Frontal cortex (tissue), 4 donors: ENCODE data around the gene ITPRIPL2. TPM values are rescaled to one million over a fixed set of nuclear protein-coding genes. Genes with fewer than 3 reads are reported as not detected.
A peak's percentile ranks its signal among the peaks of the same experiment; 100 is the strongest.

Experiments
- DNase-seq, 2 donors: peaks; one replicate each; pipeline ENCODE4 v3.0.0; 2012; ENCODE audit warnings: low spot score in 2 of 2
- FAIRE-seq: peaks from 2 replicates; lab custom pipeline; 2012; peaks lifted over from hg19 to GRCh38; lab: Jason Lieb, UNC
- total RNA-seq: library from RNA; depleted of rRNA; stranded (reverse); fragments of >200 nt; gene quantifications from one replicate; pipeline ENCODE4 v1.2.3, GENCODE V29; 2014
- donor health status: control.
- donor health status: control.
- donor health status: control.

Gene ITPRIPL2
- total RNA-seq, 1 donor from 2014 or later = 3.3 TPM

DNA sequence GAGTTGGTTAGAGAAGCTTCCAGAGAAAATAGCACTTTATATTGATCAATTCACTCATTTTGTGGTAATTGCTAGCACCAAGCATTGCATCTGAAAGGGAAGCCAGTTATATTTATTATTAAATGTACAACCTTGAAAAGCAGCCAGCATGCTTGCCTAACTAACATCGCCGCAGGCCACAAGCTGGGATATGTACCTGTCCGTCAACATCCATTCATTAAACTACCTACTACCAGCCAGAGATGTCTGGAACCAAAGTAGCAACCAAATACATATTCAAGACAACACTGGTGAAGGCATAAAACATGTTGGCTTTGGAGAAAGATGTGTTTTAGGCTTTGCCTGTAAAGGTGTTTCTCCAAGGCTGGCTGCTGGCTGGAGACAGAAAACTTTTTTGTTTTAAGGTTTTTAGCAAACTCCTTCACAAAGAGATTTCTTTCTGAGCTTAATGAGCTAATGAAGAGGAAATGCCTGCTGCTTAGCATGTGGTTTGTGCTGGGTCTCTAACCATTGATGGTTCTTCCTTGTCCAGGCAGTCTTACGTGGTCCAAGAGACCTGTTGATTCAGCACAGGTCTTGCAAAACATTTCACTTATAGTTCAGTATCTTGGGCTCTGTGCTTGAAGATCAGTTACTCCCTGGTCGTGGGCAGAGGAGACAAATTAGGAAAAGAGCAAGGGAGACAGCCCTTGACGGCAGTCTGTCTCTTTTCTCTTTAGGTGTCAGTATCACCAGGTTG lies 3.1 kb downstream of the ITPRIPL2 start:
- DNase-seq = no peak
- FAIRE-seq = no peak

DNA sequence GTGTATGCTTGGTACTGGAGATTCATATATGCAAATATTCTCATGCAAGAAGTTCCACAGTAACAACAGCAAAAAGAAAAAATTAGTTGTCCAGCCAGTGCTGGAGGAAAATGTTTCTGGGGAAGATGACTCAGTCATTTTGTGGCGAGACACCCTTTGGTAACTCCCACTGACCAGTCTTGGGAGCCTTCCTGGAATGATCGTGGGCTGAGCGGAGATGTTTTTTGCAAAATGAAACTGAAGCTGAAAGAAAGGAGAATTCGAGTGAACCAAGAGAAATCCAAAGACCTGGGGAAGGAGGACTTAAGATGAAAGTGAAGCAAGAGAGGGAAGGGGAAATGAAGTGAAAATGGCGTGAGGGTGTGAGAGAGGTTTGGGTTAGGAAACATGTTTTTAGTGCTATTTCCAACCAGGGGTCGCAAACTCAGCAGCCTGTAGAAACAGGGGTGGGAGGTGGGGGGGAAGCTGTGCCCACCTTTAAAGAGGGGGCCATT lies 5.2 kb downstream of the ITPRIPL2 start:
- FAIRE-seq = no peak
- DNase-seq = peak in 1 of 2 donors; percentile 66

DNA sequence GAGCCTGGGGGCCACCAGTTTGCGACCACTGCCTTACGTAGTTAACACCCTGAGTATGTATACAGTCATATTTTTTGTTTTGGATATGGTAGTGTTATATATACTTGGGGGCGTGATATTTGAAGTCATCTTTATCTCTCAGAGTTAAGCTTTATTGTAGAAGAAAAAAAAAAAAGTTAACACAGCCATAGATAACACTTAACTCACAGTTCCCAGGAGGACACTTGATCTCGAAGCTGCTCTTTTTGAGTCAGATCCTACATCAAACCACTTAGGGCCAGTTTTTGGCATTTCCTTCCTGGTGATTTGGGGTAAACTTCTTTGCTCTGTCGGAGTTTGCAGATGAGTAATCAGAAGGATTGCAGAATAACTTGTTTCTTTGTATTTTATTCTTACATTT lies 5.8 kb downstream of the ITPRIPL2 start:
- FAIRE-seq (no peak), DNase-seq (no peak)

DNA sequence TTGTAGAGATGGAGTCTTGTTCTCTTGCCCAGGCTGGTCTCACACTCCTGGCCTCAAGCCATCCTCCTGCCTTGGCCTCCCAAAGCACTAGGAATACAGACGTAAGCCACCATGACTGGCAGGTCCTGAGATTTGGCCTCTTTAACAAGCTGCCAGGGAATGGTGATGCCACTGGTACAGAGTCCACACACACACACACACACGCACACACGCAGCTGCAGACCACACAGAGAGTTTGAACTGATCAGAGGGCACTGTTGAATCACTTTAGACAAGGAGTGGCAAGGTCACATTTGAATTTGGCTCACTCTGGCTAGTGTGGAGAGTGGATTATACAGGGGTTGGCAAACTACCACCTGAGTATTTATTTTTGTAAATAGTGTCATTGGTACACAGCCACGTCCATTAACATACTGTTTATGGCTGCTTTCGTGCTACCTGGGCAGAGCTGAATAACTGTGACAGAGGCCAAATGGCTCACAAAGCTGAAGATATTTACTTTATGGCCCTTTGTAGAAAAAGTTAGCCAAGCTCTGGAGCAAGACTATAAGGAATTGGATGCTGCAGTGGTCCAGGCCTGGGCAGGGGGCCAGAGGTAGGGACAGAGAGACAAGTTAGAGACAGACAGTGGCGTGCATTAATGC lies 9.9 kb downstream of the ITPRIPL2 start:
- no peak for DNase-seq
- FAIRE-seq = no peak

DNA sequence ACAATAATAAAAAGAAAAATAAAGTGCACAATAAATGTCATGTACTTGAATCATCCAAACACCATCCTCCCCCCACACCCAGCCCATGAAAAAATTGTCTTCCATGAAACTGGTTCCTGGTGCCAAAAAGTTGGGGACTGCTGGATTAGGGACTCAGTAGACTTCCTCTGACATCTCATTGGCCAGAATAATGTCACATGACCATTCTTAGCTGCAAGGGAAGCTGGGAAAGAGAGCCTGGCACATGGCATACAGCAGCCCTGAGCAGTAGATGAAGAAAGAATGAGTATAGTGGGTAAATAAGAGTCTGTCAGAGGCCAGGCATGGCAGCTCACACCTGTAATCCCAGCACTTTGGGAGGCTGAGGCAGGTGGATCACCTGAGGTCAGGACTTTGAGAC lies 12.5 kb downstream of the ITPRIPL2 start:
- FAIRE-seq (no peak), DNase-seq (no peak)

DNA sequence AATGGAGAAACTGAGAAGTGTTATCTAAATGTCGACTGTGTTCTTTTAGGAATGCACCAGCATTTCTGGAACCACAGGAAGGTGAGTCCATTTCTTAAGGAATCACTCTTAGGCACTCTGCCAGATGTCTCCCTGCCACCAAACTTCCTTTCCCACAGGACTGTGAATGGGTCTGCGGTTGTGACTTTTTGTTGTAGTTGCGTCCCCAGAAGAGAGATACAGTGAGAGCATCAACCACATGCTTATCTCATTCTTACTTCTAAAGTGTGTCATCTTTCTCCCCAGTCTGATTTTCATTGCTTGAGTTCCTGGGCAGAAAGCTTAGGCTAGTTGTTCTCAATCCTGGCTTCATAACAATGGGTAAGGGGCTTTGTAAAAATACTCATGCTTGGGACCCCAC lies 13.4 kb downstream of the ITPRIPL2 start:
- DNase-seq (no peak), FAIRE-seq (no peak)

DNA sequence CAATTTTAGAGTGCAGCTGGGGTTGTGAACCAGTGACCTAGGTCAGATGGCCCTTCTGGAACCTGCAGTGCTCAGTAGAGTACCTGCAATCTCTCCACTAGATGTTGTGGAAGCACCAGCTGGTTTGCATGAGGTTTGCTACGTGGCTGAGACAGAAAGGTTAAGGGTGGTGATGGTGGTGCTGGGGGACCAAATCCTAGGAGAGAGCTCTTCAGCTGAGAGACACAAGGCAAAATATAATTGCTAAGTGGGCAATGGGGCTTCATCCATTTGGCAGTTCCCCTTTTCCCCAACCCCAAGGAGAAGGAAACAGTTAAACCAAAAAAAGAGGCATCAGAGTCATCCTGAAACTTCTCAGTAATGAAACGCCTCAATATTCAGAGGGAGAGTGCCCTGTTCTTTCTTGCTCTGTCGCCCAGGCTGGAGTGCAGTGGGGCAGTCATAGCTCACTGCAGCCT lies 13.9 kb downstream of the ITPRIPL2 start:
- FAIRE-seq (no peak), DNase-seq (no peak)

DNA sequence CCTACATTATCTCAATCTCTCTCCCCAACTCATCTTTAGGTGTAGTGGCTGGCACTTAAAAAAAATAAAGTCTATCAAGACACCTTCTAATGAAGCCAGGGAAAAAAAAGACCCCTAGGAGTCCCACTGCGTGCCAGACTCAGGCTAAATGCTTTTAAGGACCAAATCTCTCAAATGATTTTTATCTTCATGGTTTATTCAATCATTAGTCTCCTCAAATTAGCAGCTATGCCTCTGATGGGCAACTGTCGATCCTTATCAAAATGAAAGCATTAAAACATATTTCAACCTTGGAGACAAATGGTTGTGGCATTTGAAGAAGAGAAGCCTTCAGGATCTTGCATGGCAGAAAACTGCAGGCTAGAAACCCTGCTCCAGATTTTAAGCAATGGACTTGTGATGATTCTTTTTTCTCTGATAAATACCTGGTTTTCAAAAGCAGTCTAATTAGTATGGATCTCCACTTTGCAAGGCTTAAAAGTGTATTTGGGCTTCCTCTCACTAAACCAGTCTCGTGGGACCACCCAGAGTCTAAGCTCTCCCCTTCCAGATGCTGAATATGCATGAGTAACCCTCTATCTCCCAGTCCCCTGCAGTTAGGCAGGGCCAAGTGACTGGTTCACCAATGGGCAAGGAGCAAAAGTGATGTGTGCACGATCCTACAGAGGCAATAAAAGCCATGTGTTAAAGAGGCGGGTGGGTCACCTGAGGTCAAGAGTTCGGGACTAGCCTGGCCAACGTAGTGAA lies 14.9 kb downstream of the ITPRIPL2 start:
- no peak for FAIRE-seq
- DNase-seq = no peak

DNA sequence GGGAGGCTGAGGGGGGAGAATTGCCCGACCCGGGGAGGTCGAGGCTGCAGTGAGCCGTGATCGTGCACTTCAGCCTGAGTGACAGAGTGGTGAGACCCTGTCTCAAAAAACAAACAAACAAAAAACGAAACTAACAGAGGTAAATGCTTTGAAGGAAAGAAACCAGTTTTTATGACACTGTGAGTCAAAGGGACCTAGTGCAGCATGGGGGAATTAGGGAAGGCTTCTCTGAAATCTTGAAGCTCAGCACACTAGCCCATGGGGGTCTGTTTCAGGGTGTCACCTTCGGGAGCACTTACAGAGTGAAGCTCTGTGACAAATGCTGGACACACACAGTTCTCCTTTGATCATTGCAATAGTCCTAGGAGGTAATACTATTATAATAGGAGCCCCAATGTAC lies 16.6 kb downstream of the ITPRIPL2 start:
- FAIRE-seq (no peak), DNase-seq (no peak)

DNA sequence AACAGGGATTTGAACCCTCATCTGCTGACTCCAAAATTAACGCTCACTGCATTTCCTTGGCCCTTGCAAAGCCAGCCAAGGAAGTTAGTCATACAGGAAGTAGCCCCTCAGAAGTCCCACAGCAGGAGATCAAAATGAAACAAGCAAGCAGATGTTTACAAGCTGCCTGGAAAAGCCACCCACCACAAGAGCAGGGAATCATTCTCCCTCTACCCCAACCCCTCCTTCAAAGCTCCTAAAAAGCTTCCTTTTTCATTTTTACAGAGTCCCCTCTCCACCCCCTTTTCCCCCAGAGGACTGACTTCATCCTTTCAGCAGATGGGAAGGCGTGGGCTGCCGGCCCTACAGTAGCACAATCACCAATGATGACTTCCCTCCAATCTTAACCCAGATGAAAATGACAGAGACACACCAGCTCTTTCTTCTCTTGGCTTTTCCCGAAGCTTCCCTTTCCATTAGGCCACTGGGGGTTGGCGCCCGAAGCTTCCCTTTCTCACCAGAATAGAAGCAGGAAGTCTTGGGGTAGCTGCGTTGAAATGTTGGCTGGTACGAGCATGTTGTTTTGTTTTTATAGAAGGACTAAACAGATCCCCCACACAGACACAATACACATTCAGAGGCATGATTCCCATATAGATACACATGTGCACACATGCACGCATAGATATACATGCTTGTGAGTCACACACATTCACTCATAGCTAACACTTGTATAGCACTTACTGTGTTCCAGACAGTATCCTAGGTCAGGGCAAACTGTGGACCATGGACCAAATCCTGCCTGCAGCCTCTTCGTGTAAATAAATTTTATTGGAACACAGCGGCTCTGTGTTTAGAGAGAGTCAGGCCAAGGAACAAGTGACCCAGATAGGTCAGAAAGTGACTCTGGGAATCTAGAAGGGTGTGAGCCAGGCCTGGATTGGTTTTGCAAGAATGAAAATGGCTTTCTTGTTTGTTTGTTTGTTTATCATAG lies 17.4 kb downstream of the ITPRIPL2 start:
- no peak for FAIRE-seq

DNA sequence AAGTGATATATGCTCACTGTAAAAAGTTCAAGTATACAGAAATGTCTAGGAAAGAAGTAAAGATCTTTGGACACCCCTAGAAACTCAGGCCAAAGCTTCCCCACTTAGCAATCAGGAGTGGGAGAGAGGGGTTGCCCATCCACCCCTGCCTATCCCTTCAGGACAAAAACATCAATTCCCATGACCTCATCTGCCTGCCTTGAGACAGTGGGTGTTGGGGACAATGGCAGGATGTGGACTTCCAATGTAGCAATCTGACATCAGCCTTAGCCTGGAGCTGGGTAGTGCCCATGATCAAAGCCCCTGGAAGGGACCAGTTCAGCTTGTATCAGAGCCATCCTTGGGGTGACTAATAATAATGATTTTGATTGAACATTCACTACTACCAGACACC lies 18.1 kb downstream of the ITPRIPL2 start:
- no peak for DNase-seq
- no peak for FAIRE-seq

More for the DNA sequence above, 17.4 kb downstream of the ITPRIPL2 start:
- no peak for DNase-seq

DNA sequence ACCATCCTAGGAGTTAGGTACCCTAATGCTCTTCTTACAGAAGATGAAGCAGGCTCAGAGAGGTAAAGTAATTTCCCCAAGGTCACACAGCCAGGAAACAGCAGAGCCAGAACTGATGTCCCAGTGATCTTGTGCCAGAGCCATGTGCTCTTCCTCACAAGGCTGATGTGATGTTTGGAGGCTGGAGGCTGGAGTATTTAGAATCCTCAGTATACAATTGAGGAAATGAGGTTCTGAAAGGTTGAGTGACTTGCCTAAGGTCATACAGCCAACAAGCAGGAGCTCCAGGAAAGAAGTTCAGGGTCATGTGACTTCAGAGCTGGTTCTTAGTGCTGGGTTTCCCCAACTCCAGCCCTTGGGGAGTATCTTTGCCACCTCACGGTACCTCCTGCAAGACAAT lies 18.5 kb downstream of the ITPRIPL2 start:
- FAIRE-seq (no peak), DNase-seq (no peak)

DNA sequence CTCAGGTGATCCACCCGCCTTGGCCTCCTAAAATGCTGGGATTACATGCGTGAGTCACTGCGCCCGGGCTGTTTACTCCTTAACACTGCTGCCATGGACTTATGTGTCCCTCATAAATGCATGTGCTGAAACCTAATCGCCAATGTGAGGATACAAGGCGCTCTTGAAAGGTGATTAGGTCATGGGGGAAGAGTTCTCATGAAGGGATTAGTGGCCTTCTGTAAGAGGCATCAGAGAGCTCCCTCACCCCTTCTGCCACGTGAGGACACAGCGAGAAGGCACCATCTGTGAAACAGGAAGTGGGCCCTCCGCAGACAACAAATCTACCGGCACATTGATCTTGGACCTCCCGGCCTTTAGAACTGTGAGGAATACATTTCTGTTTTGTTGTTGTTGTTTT lies 19.1 kb downstream of the ITPRIPL2 start:
- no peak for DNase-seq
- FAIRE-seq = no peak

DNA sequence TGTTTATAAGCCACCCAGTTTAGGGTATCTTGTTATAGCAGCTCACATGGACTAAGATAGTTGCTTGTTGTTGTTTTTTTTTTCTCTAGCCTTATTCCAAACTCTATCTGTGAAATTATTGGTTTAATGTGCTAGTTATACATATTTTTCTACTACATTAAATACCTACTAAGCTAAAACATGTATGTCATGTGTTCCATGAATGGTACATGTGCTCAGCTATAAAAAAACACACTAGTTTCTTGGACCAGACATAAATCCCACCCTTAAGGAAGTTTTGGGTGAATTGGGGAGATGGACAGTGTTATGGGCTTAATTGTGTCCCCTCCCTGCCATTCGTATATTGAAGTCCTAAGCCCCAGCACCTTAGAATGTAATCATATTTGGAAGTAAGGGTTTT lies 19.8 kb downstream of the ITPRIPL2 start:
- FAIRE-seq = no peak
- no peak for DNase-seq

DNA sequence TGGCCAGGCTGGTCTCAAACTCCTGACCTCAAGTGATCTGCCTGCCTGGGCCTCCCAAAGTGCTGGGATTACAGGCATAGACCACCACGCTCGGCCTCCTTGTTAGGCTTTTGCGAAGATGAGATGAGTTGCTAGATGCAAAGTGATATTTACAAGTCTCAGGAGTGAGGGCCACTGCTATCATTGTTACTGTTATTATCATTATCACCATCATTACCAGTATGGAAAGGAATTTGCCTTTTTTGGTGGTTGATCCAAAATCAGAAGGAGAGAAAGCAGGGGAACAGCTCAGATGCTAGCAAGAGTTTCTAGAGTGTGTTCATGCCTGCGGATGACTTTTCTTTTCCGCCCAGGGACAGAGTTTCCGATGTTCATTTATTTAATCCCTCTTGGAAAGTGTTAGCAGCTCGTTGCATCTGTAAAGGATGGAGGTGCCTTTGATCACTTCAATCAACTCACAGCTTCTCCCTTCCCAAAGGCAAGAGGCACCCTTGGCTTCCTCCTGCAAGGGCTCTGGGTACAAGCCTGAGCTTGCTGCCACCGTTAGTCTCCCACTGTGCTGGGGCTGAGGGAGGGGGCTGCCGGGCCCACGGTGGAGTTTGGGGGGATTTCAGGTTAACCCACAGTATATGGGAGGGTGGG lies 21.6 kb downstream of the ITPRIPL2 start:
- FAIRE-seq = no peak
- DNase-seq = no peak

DNA sequence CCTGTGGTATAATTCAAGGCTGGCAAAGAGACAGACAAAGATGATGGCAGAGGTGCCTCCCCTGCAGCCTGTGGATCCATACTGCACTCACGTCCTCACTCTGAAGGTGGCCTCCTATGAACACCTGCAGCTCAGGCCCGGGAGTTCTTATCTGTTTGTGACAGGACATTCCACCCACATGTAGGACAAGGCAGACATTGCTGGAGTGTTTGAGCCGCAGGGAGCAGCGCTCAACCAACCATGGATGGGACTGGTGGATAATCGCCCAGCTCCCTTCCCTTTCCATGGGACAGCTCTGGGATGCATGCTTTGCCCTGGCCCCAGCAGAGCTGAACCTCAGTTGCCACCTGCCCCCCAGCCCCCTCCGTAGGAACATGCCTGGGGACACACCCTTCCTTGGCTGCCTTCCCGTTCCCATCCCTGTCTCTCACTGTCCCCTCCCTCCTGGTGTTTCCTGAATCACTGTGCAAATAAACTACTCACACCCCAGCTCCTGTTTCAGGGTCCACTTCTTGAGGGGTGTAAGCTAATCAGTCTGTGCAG lies 22.2 kb downstream of the ITPRIPL2 start:
- no peak for DNase-seq
- no peak for FAIRE-seq

DNA sequence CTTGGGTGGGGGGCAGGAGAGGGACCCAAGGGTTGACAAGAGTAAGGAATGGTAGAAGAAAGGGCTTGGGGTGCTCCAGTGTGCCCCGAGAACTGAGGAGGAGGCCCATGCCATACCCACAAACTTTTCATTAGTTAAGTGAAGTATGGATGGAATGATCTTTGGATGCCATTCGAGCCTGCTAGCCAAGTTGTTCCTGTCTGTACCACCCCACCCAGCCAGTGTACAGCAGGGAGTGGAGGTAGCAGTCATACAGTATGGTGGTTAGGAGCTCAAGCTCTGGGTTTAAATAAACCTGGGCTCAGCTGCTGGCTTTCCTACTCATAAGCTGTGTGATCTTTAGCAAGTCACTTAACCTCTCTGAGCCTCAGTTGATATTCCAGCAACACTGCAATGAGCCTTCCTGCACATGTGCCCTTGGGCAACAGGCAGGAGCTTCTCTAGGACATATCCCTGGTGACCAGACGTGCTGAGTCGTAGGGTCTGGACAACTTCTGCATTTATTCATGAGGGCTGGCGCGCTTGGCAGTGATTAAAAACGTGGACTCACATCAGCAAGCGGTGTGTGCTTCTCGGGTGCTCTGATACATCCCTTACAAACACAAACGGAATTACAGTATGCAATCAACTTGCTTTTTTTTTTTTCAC lies 22.9 kb downstream of the ITPRIPL2 start:
- DNase-seq (no peak), FAIRE-seq (no peak)
